Measurements from ENCODE around the gene ICAM4.

DNA sequence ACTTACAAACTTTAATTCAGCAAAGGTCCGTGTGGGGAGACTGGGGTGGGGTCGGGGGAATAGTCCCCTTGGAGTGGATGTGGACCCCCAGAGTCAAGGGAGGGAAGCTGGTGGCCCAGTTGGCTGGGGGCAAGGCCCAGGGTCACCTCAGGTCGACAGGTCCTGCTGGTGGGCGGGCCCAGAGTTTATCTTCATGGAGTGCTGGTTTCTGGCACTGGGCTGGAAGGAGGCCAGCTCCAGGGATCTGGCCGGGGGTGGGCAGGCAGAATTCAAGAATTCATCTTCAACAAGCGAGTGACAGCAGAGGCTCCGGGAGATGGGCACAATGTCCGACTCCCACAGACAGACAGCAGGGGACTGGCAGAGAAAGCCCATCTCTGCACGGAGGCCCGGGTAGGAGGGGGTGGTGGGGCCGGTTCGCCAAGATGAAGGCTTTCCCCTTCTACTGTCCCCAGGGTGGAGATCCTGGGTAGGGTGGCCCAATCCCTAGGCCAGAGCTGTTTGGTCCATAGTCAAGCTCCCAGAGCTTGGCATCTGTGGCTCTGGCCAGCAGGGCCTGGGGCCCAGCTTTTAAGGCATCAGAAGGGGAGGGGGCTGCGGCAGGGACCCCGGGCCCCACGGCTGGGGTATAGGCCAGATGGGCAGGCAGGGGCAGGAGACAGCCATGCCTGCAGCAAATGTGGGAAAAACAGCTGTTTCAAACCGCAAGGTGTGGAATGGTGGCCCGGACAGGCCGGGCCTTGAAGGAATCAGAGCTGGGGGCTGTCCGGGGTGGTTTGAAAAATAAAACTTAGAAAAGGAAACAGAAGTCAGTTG, 29.7 kb downstream of the ICAM4 start:
- TF ChIP-seq POLR2AphosphoS5 (IDR thresholded peaks at IDR 0.05) = no peak
- TF ChIP-seq, protein P1, sequence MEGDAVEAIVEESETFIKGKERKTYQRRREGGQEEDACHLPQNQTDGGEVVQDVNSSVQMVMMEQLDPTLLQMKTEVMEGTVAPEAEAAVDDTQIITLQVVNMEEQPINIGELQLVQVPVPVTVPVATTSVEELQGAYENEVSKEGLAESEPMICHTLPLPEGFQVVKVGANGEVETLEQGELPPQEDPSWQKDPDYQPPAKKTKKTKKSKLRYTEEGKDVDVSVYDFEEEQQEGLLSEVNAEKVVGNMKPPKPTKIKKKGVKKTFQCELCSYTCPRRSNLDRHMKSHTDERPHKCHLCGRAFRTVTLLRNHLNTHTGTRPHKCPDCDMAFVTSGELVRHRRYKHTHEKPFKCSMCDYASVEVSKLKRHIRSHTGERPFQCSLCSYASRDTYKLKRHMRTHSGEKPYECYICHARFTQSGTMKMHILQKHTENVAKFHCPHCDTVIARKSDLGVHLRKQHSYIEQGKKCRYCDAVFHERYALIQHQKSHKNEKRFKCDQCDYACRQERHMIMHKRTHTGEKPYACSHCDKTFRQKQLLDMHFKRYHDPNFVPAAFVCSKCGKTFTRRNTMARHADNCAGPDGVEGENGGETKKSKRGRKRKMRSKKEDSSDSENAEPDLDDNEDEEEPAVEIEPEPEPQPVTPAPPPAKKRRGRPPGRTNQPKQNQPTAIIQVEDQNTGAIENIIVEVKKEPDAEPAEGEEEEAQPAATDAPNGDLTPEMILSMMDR (IDR thresholded peaks at IDR 0.05; ENCODE audit: poor library complexity, severe bottlenecking) = no peak

Data from neural cell (in vitro differentiated cells).